Measurements from ENCODE around the gene GEMIN8.

DNA sequence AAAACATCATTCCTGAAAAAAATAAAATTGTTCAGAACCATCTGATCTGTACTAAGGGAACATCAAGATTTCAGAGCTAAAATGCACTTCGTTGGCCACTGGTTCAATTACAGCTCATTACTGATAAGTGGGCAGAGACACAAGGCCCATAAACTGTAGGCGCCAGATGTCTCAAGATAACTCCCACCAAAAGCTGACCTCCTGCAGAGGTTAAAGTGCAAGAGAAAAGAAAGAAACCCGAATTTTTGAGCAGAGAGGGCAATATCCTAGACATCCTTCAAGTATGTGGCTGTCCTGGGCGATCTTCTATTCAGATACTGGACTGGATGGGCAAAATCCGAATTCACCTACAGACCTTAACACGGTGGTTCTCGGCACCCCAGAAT is 660 bp downstream of the GEMIN8 start:
- TF ChIP-seq, protein P1, sequence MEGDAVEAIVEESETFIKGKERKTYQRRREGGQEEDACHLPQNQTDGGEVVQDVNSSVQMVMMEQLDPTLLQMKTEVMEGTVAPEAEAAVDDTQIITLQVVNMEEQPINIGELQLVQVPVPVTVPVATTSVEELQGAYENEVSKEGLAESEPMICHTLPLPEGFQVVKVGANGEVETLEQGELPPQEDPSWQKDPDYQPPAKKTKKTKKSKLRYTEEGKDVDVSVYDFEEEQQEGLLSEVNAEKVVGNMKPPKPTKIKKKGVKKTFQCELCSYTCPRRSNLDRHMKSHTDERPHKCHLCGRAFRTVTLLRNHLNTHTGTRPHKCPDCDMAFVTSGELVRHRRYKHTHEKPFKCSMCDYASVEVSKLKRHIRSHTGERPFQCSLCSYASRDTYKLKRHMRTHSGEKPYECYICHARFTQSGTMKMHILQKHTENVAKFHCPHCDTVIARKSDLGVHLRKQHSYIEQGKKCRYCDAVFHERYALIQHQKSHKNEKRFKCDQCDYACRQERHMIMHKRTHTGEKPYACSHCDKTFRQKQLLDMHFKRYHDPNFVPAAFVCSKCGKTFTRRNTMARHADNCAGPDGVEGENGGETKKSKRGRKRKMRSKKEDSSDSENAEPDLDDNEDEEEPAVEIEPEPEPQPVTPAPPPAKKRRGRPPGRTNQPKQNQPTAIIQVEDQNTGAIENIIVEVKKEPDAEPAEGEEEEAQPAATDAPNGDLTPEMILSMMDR (IDR thresholded peaks at IDR 0.05; ENCODE audit: poor library complexity, severe bottlenecking), result no peak
- no peak for TF ChIP-seq POLR2AphosphoS5 (IDR thresholded peaks at IDR 0.05)
